HL-60/S4 treated with phorbol 12-myristate 13-acetate at 8.2 ng/mL for 4 days and 3 days (cell line): ENCODE measurements around the gene IZUMO4.
"Not testable (repeated sequence)": the region's sequence is repeated elsewhere in the genome, so short reads cannot be mapped to it uniquely, and the experiment has no call there.

ENCODE experiments used
- in situ Hi-C: fragments of 300-500 bp; cut with MboI; formaldehyde crosslinking; loops from 2 replicates; pipeline ENCODE4 v1.15.0; 2022; ENCODE audit warnings: low sequenced_read_pairs

The IZUMO4 gene

DNA sequence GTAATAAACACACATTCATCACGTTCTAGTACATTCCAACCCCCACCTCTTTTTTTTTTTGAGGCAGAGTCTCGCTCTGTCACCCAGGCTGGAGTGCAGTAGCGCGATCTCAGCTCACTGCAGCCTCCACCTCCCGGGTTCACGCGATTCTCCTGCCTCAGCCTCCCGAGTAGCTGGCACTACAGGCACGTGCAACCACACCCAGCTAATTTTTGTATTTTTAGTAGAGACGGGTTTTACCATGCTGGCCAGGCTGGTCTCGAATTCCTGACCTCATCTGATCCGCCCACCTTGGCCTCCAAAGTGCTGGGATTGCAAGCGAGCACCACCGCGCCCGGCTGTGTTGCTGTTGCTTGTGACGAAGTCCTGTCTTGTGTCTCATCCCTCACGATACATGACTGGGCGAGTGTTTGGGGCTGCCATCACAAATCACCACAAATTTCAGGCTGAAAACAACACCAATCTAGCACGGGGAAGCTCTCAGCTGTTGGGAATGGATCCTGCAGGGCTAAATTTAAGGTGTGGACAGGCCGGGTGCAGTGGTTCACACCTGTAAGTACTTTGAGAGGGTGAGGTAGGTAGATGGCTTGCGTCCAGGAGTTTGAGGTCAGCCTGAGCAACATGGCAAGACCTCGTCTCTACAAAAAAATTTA lies 16.3 kb upstream of the IZUMO4 start:
- in situ Hi-C loops, result no loop called here

DNA sequence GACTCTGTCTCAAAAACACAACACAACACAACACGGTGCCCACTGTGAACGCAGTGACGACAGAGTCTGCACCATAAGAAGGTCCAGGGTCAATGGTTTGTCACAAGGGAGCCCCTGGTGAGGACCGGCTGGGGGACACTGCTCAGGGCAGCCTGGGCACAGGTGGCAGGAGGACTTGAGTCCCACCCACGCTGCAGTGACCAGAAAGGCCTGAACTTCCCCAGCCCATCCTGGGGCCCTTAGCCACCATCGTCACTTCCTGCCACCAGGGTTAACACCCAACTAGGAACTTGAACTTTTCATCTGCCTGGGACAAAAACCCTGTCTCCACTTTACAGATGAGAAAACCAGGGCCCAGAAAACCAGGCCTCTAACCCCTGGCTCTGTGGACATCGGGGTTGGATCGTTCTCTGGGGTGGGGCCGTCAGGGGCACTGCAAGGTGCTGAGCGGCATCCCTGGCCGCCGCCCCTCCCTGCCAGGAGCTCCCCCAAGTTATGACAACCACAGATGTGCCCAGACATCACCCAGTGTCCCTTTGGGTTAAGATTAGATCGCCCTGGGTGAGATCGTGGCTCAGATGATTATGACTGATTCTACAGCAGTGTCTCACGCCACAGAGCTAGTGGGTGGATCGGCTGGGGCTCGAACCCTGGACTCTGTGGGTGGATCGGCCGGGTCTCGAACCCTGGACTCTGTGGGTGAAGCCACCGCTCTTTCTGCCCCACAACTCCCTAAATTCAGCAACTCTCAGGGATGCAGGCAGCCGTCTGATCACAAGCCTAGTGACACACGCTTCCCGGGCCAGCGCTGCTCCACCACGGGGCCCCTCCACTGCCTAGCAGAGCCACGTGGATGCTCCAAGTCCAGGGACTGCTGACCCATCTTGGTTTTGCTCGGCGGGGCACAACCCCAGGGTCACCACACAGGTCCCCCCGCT lies 14.6 kb upstream of the IZUMO4 start:
- in situ Hi-C loops, result no loop called here

DNA sequence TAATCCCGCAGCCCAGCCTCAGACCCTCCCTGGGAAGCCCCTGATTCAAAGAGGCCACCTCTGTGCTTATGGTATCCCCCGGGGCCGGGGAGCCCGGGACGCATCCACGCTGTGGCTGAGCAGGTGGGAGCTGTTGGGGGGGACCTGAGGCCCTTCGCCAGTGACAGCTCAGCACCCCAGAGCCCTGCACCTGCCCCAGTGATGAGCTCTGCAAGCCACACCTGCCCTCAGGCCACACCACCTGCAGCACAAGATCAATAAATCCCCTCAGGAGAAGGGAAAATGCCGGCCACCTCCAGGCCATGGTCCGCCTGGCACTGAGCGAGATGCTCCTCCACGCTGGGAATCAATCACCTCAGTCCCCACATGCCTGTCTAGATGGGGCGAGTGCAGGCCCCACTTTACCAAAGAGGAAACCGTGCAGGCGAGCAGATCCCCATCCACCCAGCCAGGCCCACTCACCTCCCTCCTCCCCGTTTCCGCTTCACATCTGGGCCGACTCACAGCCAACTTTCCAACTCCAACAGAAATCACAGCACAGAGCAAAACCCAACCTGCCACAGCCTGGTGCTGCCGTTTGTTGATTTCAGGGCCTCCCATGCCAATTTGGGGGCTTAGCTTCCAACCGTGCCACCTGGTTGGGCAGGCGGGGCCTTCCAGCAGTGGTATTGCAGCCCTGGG lies 13.4 kb upstream of the IZUMO4 start:
- in situ Hi-C loops, result no loop called here

DNA sequence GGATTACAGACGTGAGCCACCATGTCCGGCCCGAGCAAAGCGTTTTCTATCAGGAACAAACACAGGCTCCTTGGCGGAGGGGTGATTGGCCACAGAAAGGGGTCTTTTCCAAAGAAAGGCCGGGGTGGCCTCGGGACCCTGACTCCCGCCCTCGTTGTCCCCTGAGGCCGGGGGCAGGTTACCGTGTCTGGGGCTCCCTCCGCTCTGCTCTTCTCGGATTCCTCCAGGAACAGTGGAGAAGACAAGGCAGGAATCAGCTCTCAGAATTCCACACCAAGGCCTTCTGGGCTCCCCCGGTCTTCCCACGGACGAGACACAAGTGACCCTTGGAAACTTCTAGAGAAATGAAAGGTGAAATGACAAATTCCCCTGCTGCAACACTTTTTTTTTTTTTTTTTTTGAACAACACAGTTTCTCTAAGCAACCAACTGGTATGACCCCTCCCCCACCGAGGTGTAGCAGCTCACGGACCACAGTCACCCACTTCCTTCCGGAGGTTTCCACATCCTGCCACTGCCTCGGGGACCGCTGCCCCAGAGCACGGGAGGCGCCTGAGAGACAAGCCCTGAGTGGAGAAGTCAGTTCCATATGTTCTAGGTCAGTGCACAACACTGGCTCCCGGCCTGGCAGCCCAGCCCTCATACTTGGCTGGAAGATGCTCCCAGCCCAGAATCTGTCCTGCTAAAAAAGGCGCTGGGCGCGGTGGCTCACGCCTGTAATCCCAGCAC lies 11.6 kb upstream of the IZUMO4 start:
- in situ Hi-C loops, result no loop called here

DNA sequence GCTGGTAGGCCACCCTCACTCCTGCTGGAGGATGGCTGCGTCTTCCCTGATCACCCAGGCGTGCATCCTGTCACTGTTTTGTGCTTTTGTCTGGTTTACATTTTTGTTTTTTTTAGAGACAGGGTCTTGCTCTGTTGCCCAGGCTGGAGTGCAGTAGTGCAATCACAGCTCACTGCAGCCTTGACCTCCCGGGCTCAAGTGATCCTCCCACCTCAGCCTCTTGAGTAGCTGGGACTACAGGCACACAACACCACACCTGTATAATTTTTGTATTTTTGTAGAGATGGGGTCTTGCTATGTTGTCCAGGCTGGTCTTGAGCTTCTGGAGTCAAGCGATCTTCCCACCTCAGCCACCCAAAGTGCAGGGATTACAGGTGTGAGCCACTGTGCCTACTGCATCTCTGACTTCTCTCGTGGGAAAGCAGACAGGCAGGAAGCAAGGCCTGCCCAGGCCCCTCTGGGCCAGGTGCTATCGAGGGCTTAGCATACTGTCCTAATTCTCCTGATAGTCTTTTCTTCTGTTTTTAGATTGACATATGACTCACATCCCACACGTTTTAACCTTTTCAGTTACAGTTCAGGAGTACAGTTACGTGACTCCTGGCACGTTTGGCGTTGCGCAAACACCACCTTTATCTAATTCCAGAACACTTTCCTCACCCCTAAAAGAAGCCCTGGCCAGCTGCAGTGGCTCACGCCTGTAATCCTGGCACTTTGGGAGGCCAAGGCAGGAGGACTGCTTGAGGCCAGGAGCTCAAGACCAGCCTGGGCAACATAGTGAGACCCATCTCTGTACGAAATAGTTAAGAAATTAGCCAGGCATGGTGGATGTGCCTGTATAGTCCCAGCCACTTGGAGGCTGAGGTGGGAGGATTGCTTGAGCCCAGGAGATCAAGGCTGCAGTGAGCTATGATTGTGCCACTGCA lies 9.8 kb upstream of the IZUMO4 start:
- in situ Hi-C loops, result not testable (repeated sequence)

DNA sequence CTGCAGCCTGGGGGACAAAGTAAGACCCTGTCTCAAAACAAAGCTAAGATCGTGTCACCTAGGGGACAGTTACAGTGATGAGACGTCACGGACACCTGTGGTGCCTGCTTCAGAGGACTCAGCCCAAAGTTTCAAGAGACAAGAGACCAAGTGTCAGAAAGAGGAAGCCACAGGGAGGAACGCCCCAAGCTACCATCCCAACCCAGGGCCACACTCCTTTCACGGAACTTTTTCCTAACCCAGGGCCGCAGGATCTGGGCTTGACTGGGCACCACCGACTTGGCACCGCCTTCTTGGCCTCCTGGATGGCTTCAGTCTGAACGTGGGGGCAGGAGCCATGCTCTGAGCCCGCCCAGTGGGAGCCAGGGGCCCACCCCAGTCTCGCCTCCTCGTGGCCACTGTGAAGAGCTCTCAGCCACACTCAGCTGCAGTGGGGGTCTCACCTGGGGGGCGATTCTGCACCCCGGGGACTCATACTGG lies 9.1 kb upstream of the IZUMO4 start:
- in situ Hi-C loops, result no loop called here

GRCh38 chr19:2089001-2089711 lies 7.6 kb upstream of the IZUMO4 start:
- in situ Hi-C loops, result no loop called here

DNA sequence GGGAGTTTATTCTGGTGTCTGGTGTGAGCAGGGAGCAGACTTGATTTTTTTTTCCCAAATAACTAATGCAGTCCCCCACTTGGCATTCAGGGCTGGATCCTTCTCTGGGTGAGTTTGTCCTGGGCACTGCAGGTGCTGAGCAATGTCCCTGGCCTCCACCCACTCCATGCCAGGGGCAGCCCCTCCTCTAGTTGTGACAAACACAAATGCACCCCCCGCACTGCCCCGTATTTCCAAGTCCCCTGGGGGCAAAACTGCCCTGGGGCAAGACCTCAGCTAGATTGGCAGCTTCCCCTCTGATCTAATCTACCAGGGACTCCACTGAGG lies 7.0 kb upstream of the IZUMO4 start:
- in situ Hi-C loops, result no loop called here

- in situ Hi-C loops, result not testable (repeated sequence)
Observed at GRCh38 chr19:2091926-2092525, 4.7 kb upstream of the IZUMO4 start.

GRCh38 chr19:2096034-2096479 lies 658 bp upstream of the IZUMO4 start, which contains the start of gene MOB3A:
Gene MOB3A, minus strand, starts transcription at chr19:2096326. Its CDS starts 17,766 bp downstream, at chr19:2078560.
- in situ Hi-C loops, result no loop called here

DNA sequence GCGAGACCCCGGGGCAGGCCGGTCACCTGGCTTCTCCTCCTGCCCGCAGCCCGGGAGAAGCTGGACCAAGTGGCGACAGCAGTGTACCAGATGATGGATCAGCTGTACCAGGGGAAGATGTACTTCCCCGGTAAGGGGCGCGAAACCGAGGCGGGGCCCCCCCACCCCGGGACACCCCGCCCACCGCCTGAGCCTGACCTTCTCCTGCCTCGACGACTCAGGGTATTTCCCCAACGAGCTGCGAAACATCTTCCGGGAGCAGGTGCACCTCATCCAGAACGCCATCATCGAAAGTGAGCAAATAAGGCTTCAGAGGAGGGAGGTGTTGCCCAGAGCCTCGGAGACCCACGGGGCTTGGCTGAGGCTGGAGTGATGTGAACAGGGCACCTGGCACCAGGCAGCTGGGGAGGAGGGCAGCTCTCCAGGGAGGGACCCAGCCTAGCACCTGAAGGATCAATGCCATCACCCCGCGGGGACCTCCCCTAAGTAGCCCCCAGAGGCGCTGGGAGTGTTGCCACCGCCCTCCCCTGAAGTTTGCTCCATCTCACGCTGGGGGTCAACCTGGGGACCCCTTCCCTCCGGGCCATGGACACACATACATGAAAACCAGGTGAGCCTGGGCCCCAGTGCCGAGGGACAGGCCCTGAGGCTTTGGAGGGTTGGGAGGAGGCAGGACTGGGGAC lies 629 bp downstream of the IZUMO4 start:
- in situ Hi-C loops, result no loop called here

DNA sequence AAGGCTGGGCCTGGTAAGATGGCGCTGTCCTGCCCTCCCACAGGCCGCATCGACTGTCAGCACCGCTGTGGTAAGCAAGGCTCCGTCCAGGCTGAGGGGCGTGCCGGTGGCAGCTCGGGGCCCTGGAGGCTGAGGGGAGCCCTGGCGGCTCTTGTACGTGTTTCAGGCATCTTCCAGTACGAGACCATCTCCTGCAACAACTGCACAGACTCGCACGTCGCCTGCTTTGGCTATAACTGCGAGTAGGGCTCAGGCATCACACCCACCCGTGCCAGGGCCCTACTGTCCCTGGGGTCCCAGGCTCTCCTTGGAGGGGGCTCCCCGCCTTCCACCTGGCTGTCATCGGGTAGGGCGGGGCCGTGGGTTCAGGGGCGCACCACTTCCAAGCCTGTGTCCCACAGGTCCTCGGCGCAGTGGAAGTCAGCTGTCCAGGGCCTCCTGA lies 1.2 kb downstream of the IZUMO4 start:
- in situ Hi-C loops, result no loop called here

GRCh38 chr19:2099054-2099501 lies 2.4 kb downstream of the IZUMO4 start:
- in situ Hi-C loops, result no loop called here

DNA sequence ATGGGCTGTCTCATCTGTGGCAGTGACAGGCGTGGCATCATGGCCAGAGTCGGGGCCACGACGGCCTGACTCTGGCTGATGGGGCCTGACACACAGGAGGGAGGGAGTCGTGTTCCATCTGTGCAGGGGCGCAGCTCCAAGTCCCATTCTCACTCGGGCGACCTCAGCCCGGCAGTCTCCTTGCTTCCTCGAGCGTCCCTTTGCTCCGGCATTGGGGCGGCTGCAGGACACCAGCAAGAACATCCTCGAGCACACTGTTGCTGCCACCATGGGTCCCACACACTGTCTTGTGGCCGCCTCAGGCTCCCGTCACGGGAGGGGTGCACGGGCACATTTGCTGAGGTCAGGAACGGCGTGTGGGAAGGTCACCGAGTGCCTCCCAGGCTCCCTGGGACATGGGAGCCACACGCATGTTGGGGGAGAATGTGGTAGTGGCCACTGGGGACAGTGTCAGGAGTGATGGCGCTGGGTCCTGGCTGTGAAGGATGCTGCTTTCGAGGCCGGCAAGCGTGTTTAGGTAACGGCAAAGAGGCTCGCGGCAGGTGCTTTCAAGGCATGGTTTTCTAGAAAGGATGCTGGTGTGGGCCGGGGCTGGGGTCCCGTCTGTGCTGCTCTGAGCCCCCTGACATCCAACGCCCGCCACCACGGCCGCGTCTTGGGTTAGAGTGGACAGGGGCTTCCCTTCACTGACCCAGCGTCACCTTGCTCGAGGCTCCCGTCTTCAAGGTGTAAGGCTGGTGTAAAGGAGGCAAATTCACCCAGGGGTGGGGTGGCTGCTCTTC lies 3.4 kb downstream of the IZUMO4 start:
- in situ Hi-C loops, result no loop called here

DNA sequence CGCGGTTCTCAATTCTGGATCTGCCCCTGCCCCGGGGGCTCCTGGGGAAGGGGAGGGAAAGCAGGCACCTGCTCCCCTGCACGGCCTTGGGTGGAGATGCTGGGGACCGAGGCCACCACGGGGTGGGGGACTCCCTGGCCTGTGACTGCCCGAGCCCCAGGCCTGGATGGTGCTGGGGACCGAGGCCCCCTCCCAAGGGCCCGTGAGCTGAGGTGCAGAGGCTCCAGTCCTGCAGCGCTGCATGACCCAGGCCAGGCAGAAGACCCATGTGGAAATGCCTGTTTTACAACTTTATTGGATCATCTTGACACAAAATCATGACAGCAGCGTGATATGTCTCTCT lies 4.0 kb downstream of the IZUMO4 start:
- in situ Hi-C loops, result no loop called here

GRCh38 chr19:2101417-2102335 lies 5.0 kb downstream of the IZUMO4 start:
- in situ Hi-C loops, result no loop called here
